H9 (cell line): ENCODE measurements around the gene INPP5A. TPM values are rescaled to one million over a fixed set of nuclear protein-coding genes. Genes with fewer than 3 reads are reported as not detected.

ENCODE experiments used
- DNase-seq: peaks from one replicate; pipeline ENCODE4 v3.0.0-alpha.2; 2017
- H2AFZ ChIP-seq: one replicate; pipeline ENCODE4 v1.6.1; 2013; ENCODE audit warnings: mild to moderate bottlenecking, low read length, control low read depth, moderate library complexity
- H2AK5ac ChIP-seq: 2 replicates; pipeline ENCODE4 v1.6.1; 2013; ENCODE audit warnings: low read length, control low read depth, mixed read lengths; ENCODE audit not compliant: insufficient read length
- H2BK120ac ChIP-seq: one replicate; pipeline ENCODE4 v1.6.1; 2013; ENCODE audit warnings: low read depth, mild to moderate bottlenecking, low read length, control low read depth, inconsistent platforms; ENCODE audit not compliant: poor library complexity, severe bottlenecking
- H2BK12ac ChIP-seq: 2 replicates; pipeline ENCODE4 v1.6.1; 2013; ENCODE audit warnings: low read length, control low read depth, mixed read lengths, low read depth; ENCODE audit not compliant: insufficient read length
- H2BK15ac ChIP-seq: 2 replicates; pipeline ENCODE4 v1.6.1; 2013; ENCODE audit warnings: low read depth, low read length, control low read depth
- H2BK20ac ChIP-seq: one replicate; pipeline ENCODE4 v1.6.1; 2013; ENCODE audit warnings: low read depth, mild to moderate bottlenecking, low read length, control low read depth, inconsistent platforms; ENCODE audit not compliant: poor library complexity, severe bottlenecking
- H2BK5ac ChIP-seq: 2 replicates; pipeline ENCODE4 v1.6.1; 2013; ENCODE audit warnings: low read length, control low read depth, mixed read lengths; ENCODE audit not compliant: insufficient read length
- H3K14ac ChIP-seq: 2 replicates; pipeline ENCODE4 v1.6.1; 2013; ENCODE audit warnings: low read length, control low read depth; ENCODE audit not compliant: insufficient read depth
- H3K18ac ChIP-seq: 2 replicates; pipeline ENCODE4 v1.6.1; 2013; ENCODE audit warnings: low read depth, mild to moderate bottlenecking, mixed read lengths, low read length, control low read depth; ENCODE audit not compliant: insufficient read length
- H3K23ac ChIP-seq: 2 replicates; pipeline ENCODE4 v1.6.1; 2013; ENCODE audit warnings: low read length, control low read depth, mixed read lengths, low read depth; ENCODE audit not compliant: insufficient read length
- H3K23me2 ChIP-seq: 2 replicates; pipeline ENCODE4 v1.6.1; 2013; ENCODE audit warnings: low read depth, mild to moderate bottlenecking, mixed read lengths, low read length, control low read depth; ENCODE audit not compliant: insufficient read length, poor library complexity, severe bottlenecking
- H3K27ac ChIP-seq: 2 replicates; pipeline ENCODE4 v1.5.1; 2013; ENCODE audit warnings: low read length, control low read depth, mixed read lengths, low read depth; ENCODE audit not compliant: insufficient read length
- H3K27me3 ChIP-seq: 2 replicates; pipeline ENCODE4 v1.6.1; 2013; ENCODE audit warnings: low read length, control low read depth, inconsistent platforms; ENCODE audit not compliant: insufficient read depth
- H3K4ac ChIP-seq: 2 replicates; pipeline ENCODE4 v1.6.1; 2013; ENCODE audit warnings: low read depth, mild to moderate bottlenecking, control low read depth, inconsistent platforms, low read length, moderate library complexity
- H3K4me1 ChIP-seq: 2 replicates; pipeline ENCODE4 v1.6.1; 2013; ENCODE audit warnings: low read length, control low read depth, inconsistent platforms; ENCODE audit not compliant: insufficient read depth
- H3K4me2 ChIP-seq: 2 replicates; pipeline ENCODE4 v1.6.1; 2013; ENCODE audit warnings: low read length, control low read depth, mixed read lengths; ENCODE audit not compliant: insufficient read length, insufficient read depth
- H3K56ac ChIP-seq: 2 replicates; pipeline ENCODE4 v1.6.1; 2013; ENCODE audit warnings: low read depth, mild to moderate bottlenecking, mixed read lengths, low read length, control low read depth; ENCODE audit not compliant: insufficient read length
- H3K79me1 ChIP-seq: 2 replicates; pipeline ENCODE4 v1.6.1; 2013; ENCODE audit warnings: low read depth, mild to moderate bottlenecking, moderate library complexity, low read length, control low read depth, inconsistent platforms; ENCODE audit not compliant: insufficient read depth, poor library complexity, severe bottlenecking
- H3K79me2 ChIP-seq: 2 replicates; pipeline ENCODE4 v1.6.1; 2013; ENCODE audit warnings: low read length, control low read depth, inconsistent platforms; ENCODE audit not compliant: insufficient read depth
- H3K9ac ChIP-seq: 2 replicates; pipeline ENCODE4 v1.6.1; 2013; ENCODE audit warnings: low read length, control low read depth, mixed read lengths; ENCODE audit not compliant: insufficient read length; ENCODE audit errors: extremely low read depth
- H3K9me3 ChIP-seq: one replicate; pipeline ENCODE4 v1.6.1; 2013; ENCODE audit warnings: low read depth, low read length, inconsistent platforms; ENCODE audit not compliant: control insufficient read depth
- H3T11ph ChIP-seq: one replicate; pipeline ENCODE4 v1.6.1; 2013; ENCODE audit warnings: mild to moderate bottlenecking, low read length, control low read depth, inconsistent platforms
- H4K20me1 ChIP-seq: one replicate; pipeline ENCODE4 v1.6.1; 2013; ENCODE audit not compliant: control insufficient read depth, insufficient read length, insufficient read depth
- H4K5ac ChIP-seq: 2 replicates; pipeline ENCODE4 v1.6.1; 2013; ENCODE audit warnings: low read depth, mild to moderate bottlenecking, mixed read lengths, low read length, control low read depth; ENCODE audit not compliant: insufficient read length
- H4K8ac ChIP-seq: replicated peaks from 2 replicates; pipeline ENCODE4 v1.6.1; 2013; ENCODE audit warnings: low read length, control low read depth, mixed read lengths, low read depth; ENCODE audit not compliant: insufficient read length
- H4K91ac ChIP-seq: 2 replicates; pipeline ENCODE4 v1.6.1; 2013; ENCODE audit warnings: low read depth, mild to moderate bottlenecking, moderate library complexity, mixed read lengths, low read length, control low read depth; ENCODE audit not compliant: insufficient read length
- H3K27ac Mint-ChIP-seq, 3 experiments: 2 replicates in 2 of 3; 3 replicates in 1 of 3; pipeline ENCODE4 v1.8.0; 2020 to 2021; ENCODE audit warnings: mixed read lengths in 3 of 3, mild to moderate bottlenecking in 1 of 3, moderate library complexity in 1 of 3
- H3K27me3 Mint-ChIP-seq: 2 replicates; pipeline ENCODE4 v1.8.0; 2021; ENCODE audit warnings: low read depth, mild to moderate bottlenecking, moderate library complexity, mixed read lengths
- H3K36me3 Mint-ChIP-seq, 3 experiments: 2 replicates in 2 of 3; 3 replicates in 1 of 3; pipeline ENCODE4 v1.8.0; 2020 to 2021; ENCODE audit warnings: low read depth in 3 of 3, mixed read lengths in 3 of 3; ENCODE audit not compliant: insufficient read depth in 1 of 3
- H3K4me1 Mint-ChIP-seq, 2 experiments: 2 replicates each; pipeline ENCODE4 v1.8.0; 2020; ENCODE audit warnings: mixed read lengths in 2 of 2
- H3K4me3 Mint-ChIP-seq, 2 experiments: 2 replicates in 1 of 2; 3 replicates in 1 of 2; pipeline ENCODE4 v1.8.0; 2020 to 2021; ENCODE audit warnings: mild to moderate bottlenecking in 2 of 2, mixed read lengths in 2 of 2, moderate library complexity in 1 of 2
- H3K9me3 Mint-ChIP-seq, 2 experiments: 2 replicates in 1 of 2; 3 replicates in 1 of 2; pipeline ENCODE4 v1.8.0; 2020; ENCODE audit warnings: mild to moderate bottlenecking in 2 of 2, mixed read lengths in 2 of 2, moderate library complexity in 1 of 2
- CTCF ChIP-seq: fragments of 200-600 bp; sonication (generic); conservative IDR thresholded peaks from 3 replicates; pipeline ENCODE4 v1.8.0; 2021; ENCODE audit warnings: antibody characterized with exemption, mild to moderate bottlenecking
- WGBS: extraction: QIAGEN DNeasy Blood & Tissue Kit; methylation state at CpG from one replicate; pipeline ENCODE4 v1.1.7; 2013; ENCODE audit warnings: missing lambda C conversion rate, low lambda C conversion rate, mixed read lengths; ENCODE audit not compliant: insufficient read length; ENCODE audit errors: extremely low coverage; 5-methylcytosine and 5-hydroxymethylcytosine counted together
- total RNA-seq: library from RNA; stranded (reverse); gene quantifications from 2 replicates; pipeline ENCODE4 v1.2.1, GENCODE V29; 2021

The INPP5A gene
- total RNA-seq, 1 experiment from 2014 or later: 17.7 TPM

- H2BK20ac ChIP-seq: no peak overlapping the region
- H3K79me2 ChIP-seq: no peaks in the 10 kb centered on the region
- Mint-ChIP-seq H3K9me3 (peaks cover 0 to 3% of the 10 kb centered on the region in 2 experiments; a peak in 3 of 5 replicates), H3K27me3 (peaks cover 86% of the 10 kb centered on the region), H3K4me1 (peaks cover 0 to 4% of the 10 kb centered on the region in 2 experiments; a peak in 2 of 4 replicates), H3K27ac (no peak overlapping the region), H3K4me3 (no peak overlapping the region), H3K36me3 (no peaks in the 10 kb centered on the region)
- H3K18ac ChIP-seq: no peak overlapping the region
- no peak overlapping the region for H2AK5ac ChIP-seq
- H3K9me3 ChIP-seq: no peaks in the 10 kb centered on the region
- H3K4me1 ChIP-seq: no peaks in the 10 kb centered on the region
- H3K27ac ChIP-seq: no peak overlapping the region
- no peak for DNase-seq
- H3K9ac ChIP-seq: no peak overlapping the region
- no CpG with 5 or more reads among the region's 23 CpGs for WGBS
- H3K27me3 ChIP-seq: no peaks in the 10 kb centered on the region
- no peak overlapping the region for H3K14ac ChIP-seq
- no peaks in the 10 kb centered on the region for H3K79me1 ChIP-seq
- no peak overlapping the region for H3K4me2 ChIP-seq
- no peak overlapping the region for H3K4ac ChIP-seq
- H4K8ac ChIP-seq: no peak overlapping the region
- H4K91ac ChIP-seq: no peak overlapping the region
- no peak for TF ChIP-seq CTCF
- no peak overlapping the region for H2BK12ac ChIP-seq
- no peak overlapping the region for H2AFZ ChIP-seq
- H2BK15ac ChIP-seq: no peak overlapping the region
- no peaks in the 10 kb centered on the region for H4K20me1 ChIP-seq
- H3K23me2 ChIP-seq: no peaks in the 10 kb centered on the region
- no peak overlapping the region for H3K56ac ChIP-seq
- no peak overlapping the region for H3K23ac ChIP-seq
- H2BK120ac ChIP-seq: no peak overlapping the region
- no peak overlapping the region for H2BK5ac ChIP-seq
- H3T11ph ChIP-seq: no peak overlapping the region
- no peak overlapping the region for H4K5ac ChIP-seq
These were observed 12.9 kb upstream of the INPP5A start for GRCh38 chr10:132524443-132525285.
